ENCODE data around the gene LUZP2. TPM values are rescaled to one million over a fixed set of nuclear protein-coding genes. Genes with fewer than 3 reads are reported as not detected.

Gene LUZP2
- polyA plus RNA-seq, 1 donor (not counting 4 experiments of a cell fraction or from before 2014, with no cell fraction given) = 0.08 TPM

GRCh38 chr11:24934733-24935439 is 438.0 kb downstream of the LUZP2 start:
- Histone ChIP-seq H3K4me3 (ENCODE audit: control insufficient read depth in 2 of 3, extremely low read depth in 1 of 3, insufficient read depth in 2 of 3, low read depth in 1 of 3, low read length in 3 of 3) (no peak overlapping the region), H3K4me1 (ENCODE audit: control insufficient read depth, extremely low read depth, insufficient read depth, low read length) (no peaks in the 10 kb centered on the region), H2AFZ (ENCODE audit: control insufficient read depth, low read length) (no peak overlapping the region), H4K20me1 (ENCODE audit: control insufficient read depth, extremely low read depth, insufficient read depth, low read length) (no peaks in the 10 kb centered on the region), H3K36me3 (ENCODE audit: control insufficient read depth in 2 of 2, extremely low read depth in 1 of 2, insufficient read depth in 2 of 2, low read length in 2 of 2) (no peaks in the 10 kb centered on the region), H3K9me3 (ENCODE audit: control insufficient read depth, low read depth, low read length) (no peaks in the 10 kb centered on the region), H3K9ac (ENCODE audit: control insufficient read depth, extremely low read depth, insufficient read depth, low read length) (no peak overlapping the region), H3K27ac (ENCODE audit: control insufficient read depth, insufficient read depth, low read length) (no peak overlapping the region), H3K27me3 (ENCODE audit: control insufficient read depth, extremely low read depth, insufficient read depth, low read length) (no peaks in the 10 kb centered on the region), H3K4me2 (ENCODE audit: control insufficient read depth, extremely low read depth, insufficient read depth, low read depth, low read length) (no peak overlapping the region), H3K79me2 (ENCODE audit: control insufficient read depth, insufficient read depth, low read length) (no peaks in the 10 kb centered on the region), H3K9me1 (ENCODE audit: control insufficient read depth, extremely low read depth, insufficient read depth, low read length) (no peaks in the 10 kb centered on the region)
- DNase-seq (ENCODE audit: low read depth, low spot score) = no peak
- no peak for FAIRE-seq
- dilution Hi-C loops (cut with MboI; ENCODE audit: extremely low pct_ligation_motif_present, low sequenced_read_pairs) = no loop called here
- TF ChIP-seq CTCF (optimal IDR thresholded peaks at IDR 0.05 in 1 of 3, IDR thresholded peaks at IDR 0.05 in 1 of 3, conservative IDR thresholded peaks at IDR 0.05 in 1 of 3; ENCODE audit: extremely low read depth in 1 of 3, insufficient read depth in 2 of 3, low read length in 3 of 3) (no peak), EZH2 (IDR thresholded peaks at IDR 0.05; ENCODE audit: low read length) (no peak)

- Histone ChIP-seq H2AFZ (ENCODE audit: control insufficient read depth, low read length) (no peak overlapping the region), H3K9me3 (ENCODE audit: control insufficient read depth, low read depth, low read length) (no peaks in the 10 kb centered on the region), H3K27ac (ENCODE audit: control insufficient read depth, insufficient read depth, low read length) (no peak overlapping the region), H3K9me1 (ENCODE audit: control insufficient read depth, extremely low read depth, insufficient read depth, low read length) (no peaks in the 10 kb centered on the region), H3K79me2 (ENCODE audit: control insufficient read depth, insufficient read depth, low read length) (no peaks in the 10 kb centered on the region), H3K4me2 (ENCODE audit: control insufficient read depth, extremely low read depth, insufficient read depth, low read depth, low read length) (no peak overlapping the region), H3K4me1 (ENCODE audit: control insufficient read depth, extremely low read depth, insufficient read depth, low read length) (no peaks in the 10 kb centered on the region), H4K20me1 (ENCODE audit: control insufficient read depth, extremely low read depth, insufficient read depth, low read length) (no peaks in the 10 kb centered on the region), H3K4me3 (ENCODE audit: control insufficient read depth in 2 of 3, extremely low read depth in 1 of 3, insufficient read depth in 2 of 3, low read depth in 1 of 3, low read length in 3 of 3) (no peak overlapping the region), H3K27me3 (ENCODE audit: control insufficient read depth, extremely low read depth, insufficient read depth, low read length) (no peaks in the 10 kb centered on the region), H3K36me3 (ENCODE audit: control insufficient read depth in 2 of 2, extremely low read depth in 1 of 2, insufficient read depth in 2 of 2, low read length in 2 of 2) (no peaks in the 10 kb centered on the region), H3K9ac (ENCODE audit: control insufficient read depth, extremely low read depth, insufficient read depth, low read length) (no peak overlapping the region)
- FAIRE-seq (no peak), DNase-seq (ENCODE audit: low read depth, low spot score) (no peak)
- dilution Hi-C loops (cut with MboI; ENCODE audit: extremely low pct_ligation_motif_present, low sequenced_read_pairs) = no loop called here
- TF ChIP-seq EZH2 (IDR thresholded peaks at IDR 0.05; ENCODE audit: low read length) (no peak), CTCF (optimal IDR thresholded peaks at IDR 0.05 in 1 of 3, IDR thresholded peaks at IDR 0.05 in 1 of 3, conservative IDR thresholded peaks at IDR 0.05 in 1 of 3; ENCODE audit: extremely low read depth in 1 of 3, insufficient read depth in 2 of 3, low read length in 3 of 3) (no peak)
Measured at GRCh38 chr11:24944891-24945290, 448.0 kb downstream of the LUZP2 start.
